HG03066 (cell line): ENCODE data around the gene METTL2B.
"Not testable (repeated sequence)": the region's sequence is repeated elsewhere in the genome, so short reads cannot be mapped to it uniquely, and the experiment has no call there.

Experiments
- ATAC-seq: cut with Tn5 transposase; IDR thresholded peaks from one replicate; pipeline ENCODE4 v1.9.1; 2021; ENCODE audit warnings: low read depth; ENCODE audit not compliant: unreplicated experiment

Gene METTL2B

DNA sequence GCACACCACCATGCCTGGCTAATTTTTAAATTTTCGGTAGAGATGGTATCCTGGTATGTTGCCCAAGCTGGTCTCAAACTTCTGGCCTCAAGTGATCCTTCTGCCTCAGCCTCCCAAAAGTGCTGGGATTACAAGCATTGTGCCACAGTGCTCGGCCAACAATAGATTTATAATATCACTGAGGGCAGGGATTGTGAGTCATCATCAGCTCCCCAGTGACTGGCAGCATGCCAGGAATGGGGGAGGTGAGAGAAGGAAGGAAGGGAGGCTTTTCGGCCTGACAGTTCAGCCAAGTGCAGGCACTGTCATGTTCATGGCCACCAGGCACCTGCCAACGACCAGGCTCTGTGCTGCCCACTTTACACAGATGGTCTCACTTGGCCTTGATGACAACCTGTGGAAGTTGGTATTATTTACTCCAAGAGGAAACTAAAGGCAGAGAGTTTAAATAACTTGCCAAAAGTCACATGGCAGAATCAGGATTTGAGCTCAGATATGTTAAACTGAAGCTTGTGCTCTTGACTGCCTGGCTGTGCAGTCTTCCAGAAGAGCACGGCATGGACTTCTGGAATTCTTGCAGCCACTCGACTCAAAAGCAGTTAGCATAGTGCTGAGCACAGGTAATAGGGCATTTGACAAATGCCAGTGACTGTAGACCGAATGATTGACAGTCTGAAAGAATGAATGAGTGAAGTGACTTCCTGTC lies 46.8 kb downstream of the METTL2B start:
- ATAC-seq, result not testable (repeated sequence)

DNA sequence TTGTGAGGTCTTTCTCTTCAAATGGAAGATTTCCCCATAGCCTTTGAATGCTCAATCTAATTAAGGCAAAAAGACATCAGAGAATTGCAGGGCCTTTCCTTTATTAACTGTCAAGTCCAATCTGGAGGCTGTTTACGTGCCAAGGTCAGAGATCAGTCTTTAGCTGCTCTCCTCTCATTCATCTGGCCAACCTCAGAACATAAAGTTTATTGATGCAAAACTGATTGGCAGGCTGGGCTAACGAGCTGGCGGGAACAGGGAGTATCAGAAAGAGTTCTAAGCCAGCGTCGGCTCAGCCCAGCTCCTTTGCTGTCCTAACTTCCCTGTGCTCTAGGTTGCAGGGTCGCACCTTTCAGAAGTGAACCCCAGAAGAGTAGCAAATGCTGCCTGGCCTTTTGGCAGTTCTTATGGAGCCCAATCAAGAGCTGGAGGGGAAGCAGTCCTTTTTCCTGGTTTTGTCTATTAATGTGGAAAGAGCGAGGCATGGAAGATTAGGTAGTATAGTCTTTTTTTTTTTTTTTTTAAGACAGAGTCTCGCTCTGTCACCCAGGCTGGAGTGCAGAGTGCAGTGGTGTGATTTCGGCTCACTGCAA lies 47.5 kb downstream of the METTL2B start:
- ATAC-seq, result not testable (repeated sequence)

DNA sequence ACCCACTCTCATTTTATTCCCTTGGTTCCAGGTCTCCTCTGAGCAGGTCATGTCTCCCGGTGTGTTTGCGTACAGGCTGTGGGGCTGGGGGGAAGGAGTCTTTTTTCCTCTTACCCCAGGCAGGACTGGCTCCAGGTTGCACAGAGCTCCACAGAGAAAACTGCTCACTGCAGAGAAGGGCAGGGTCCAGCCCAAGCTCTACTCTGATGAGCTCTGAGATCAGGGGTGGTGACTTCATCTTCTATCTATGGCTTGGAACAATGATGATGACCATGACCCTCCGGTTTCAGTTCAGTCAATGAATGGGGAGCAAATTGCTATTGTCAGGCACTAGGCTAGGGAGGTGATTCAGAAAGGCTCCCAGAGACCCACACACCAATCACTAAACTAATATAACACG lies 49.0 kb downstream of the METTL2B start:
- ATAC-seq, result not testable (repeated sequence)

DNA sequence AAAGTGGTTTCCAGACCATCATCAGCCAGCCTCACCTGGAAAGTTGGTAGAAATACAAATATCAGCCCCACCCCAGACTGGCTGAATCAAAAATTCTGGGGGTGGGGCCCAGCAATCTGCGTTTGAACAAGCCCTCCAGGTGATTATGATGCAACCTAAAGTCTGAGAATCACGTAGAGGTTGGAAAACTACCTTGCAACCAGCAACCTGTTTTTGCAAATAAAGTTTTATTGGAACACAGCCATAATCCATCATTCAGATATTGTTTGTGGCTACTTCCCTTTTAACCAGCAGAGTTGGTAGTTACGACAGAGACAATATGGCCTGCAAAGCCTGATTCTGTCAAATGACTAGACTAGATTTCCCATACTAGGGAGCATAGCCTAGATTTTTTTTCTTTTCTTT lies 49.5 kb downstream of the METTL2B start:
- ATAC-seq, result not testable (repeated sequence)

DNA sequence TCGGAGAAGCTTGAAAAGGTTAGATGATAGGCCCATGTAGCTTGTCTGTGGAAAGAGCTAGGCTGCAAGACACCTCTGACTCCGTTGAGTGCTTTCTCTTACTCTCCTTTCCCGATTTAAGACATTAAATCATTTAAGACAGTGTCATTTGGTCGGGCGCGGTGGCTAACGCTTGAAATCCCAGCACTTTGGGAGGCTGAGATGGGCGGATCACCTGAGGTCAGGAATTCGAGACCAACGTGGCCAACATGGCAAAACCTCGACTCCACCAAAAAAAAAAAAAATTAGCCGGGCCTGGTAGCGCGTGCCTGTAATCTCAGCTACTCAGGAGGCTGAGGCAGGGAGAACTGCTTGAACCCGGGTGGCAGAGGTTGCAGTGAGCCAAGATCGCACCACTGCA lies 52.6 kb downstream of the METTL2B start:
- not testable (repeated sequence) for ATAC-seq

DNA sequence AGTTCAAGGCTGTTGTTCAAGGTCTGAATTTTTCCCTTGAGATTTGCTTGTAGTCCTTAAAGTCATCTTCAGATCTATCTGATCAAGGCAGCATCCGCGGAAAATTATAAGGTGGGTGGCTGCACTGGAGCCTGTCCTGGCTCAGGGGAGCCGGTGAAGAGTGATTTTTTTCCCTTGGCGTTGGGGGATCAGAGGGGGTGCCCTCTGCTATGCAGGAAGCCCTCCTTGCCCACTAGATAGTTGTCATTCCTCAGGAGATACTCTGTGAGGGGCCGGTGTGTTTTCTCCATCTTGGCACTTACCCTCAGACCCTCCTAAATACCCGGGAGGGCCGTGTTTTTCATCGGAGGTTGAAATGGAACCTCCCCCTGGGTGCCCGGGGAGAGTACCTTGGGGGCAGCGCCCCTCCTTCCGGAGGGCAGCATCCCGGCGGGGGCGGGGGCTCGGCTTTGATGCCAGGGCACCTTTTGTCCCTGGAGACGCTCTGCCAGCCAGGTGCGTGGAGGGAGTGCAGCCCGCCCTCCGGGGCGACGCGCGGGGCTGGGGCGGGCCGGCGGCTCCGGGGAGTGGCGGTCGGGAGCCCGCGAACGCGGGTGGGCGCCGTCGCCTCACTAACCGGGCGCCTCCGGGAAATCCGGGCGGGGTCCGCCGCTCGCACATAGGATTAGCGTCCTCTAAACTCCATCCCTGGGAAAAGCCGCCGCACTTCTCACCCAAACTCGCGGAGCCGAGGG lies 53.7 kb downstream of the METTL2B start:
- peak; percentile 9 for ATAC-seq

DNA sequence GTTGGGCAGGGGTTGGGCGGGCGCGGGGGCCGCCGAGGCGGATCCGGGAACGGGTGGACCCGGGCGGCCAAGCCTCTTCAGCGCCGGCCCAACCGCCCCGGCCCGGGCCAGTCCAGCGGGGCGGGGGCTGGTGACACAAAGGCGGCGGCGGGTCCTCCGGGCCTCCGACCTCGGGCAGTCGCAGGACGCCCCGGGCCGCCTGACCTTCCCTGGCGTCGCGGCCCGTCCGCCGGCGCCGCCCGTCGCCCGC lies 54.2 kb downstream of the METTL2B start:
- no peak for ATAC-seq

DNA sequence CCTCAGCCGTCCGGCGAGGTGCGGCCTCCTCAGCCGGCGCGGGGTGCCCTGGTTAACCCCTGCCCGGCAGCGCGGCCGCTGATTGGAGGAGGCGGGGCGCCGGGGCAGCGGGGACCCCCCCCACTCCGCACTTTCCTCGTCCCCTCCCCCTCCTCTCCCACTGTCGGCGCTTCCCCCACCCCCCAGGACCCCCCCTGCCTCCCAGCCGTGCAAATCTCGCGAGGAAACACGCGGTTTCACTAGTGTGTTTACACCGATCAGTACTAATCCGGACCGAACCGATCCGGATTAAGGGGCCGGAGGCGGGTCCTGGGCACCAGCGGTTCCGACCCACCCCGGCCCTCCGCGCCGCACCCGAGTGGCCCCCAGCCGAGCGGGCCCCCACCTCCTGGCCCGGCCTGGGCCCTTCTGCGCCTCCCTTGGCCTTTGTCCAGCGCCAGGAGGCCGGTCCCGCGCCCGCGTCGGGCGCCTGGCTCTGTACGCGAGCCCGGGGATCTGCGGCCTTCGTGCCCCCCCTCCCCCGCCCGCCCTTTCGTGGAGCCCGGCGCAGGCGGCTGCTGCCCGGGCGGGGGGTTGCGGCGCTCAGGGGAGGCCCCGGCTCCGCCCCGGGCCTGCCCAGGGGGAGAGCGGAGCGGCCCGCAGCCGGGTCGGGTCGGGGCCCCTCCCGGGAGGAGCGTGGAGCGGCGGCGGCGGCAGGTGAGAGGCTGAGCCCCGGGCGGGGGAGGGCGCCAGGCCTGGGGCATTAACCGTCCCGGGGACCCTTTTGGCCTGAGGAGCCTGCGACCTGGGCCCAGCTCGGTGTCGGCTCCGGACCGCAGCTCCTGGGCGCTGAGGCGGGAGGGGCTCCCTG lies 54.8 kb downstream of the METTL2B start:
- peak; percentile 74 for ATAC-seq

DNA sequence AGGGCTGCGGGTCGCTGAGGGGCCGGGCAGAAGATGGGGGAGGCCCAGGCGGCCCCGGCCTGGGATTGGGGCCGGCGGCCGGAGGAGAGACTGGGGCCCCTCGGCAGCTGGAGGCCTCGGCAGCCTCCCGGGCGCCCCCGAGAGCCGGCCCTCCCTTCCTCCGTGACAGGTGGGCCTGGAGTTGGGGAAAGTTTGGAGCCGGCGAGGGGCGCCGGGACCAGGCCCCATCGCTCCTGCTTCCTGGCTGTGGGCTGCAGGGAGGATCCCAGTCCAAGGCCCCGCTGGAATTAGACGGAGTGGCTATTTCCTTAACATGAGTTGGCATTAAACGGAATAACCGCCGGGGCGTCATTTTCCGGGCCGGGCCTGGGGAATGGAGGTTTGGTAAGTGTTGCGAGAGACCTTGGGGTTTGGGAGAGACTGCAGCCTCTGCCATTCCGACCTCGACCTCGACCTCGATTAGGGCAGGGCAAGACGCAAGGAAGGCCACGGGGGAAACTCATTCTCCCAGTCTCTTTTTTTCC lies 55.5 kb downstream of the METTL2B start:
- peak; percentile 14 for ATAC-seq

DNA sequence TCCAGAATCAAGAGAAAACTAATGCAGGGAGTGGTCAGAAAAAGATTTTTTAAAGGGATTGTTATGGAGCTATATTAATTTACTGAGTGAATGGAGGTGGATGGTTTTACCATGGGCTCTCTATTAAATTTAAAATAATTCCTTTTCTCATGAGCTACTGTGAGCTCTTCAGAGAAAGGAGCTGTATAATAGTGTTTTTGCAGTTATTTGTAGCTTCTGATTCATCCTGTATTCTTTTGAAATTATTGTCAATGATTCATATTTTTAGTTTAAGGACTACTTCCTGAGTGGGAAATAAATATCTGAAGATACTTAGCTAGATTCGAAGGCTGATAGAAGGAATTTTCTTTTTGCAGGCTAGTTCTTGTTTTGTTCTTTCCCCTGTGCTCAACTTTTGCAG lies 56.4 kb downstream of the METTL2B start:
- not testable (repeated sequence) for ATAC-seq

DNA sequence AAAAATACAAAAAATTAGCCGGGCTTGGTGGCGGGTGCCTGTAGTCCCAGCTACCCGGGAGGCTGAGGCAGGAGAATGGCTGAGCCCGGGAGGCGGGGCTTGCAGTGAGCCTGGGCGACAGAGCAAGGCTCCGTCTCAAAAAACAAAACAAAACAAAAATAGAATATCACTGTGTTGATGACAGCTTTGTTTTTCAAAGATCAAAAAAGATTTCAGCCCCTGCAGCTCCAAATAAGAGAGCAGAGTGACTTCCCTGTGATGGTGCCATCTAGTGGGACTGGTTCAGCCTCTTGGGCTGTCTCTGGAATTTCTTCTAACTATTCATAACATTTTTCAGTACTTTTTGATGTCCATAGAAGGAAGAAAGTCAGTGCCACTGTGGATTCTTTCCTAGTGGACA lies 60.9 kb downstream of the METTL2B start:
- not testable (repeated sequence) for ATAC-seq

DNA sequence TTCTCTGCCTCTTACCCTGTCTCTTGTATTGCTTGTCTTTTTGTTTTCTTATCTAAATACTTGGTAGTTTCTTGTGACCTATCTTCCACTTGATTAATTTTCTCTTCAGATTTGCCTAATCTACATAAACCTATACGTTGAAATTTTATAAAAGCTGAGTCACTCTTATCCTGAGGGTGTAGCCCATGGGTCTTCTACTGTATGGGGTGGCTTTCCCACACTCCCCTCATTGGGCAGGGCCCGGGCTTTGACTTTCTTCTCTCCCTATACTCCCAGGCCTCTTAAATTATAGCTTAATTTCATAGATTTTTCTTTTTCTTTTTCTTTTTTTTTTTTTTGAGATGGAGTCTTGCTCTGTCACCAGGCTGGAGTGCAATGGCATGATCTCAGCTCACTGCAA lies 66.0 kb downstream of the METTL2B start:
- not testable (repeated sequence) for ATAC-seq

DNA sequence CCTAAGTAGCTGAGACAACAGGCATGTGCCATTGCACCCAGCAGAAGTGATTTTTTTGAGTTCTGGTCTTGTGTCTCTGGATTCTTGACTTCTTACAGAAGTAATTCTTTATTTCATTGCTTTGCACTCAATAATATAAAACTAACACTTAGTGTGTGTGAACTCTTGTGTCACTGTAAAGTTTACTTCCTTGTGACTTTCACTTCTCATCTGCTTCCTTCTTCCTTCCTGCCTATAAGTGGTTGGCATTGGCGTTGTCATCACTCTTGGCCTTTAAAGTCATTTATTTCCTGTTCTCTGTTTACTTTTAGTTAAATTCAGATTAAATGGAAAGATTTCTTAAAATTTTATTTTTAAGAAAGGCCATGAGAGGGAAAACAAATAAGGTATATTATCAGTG lies 66.8 kb downstream of the METTL2B start:
- not testable (repeated sequence) for ATAC-seq

DNA sequence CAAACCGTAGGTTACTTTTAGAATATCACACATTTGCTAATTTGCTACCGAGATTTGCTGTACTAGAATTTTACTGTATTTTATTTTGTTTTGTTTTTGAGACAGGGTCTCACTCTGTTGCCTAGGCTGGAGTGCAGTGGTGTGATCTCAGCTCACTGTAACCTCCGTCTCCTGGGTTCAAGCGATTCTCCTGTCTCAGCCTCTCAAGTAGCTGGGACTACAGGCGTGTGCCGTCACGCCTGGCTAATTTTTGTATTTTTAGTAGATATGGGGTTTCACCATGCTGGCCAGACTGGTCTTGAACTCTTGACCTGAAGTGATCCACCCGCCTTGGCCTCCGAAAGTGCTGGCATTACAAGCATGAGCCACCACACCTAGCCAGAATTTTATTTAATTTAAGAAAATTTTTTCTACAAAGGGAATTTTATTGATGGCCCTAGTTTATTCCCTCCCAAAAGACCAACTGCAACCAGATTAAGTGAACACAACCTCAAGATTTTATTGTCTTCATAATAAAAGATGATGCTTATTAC lies 69.8 kb downstream of the METTL2B start:
- not testable (repeated sequence) for ATAC-seq

DNA sequence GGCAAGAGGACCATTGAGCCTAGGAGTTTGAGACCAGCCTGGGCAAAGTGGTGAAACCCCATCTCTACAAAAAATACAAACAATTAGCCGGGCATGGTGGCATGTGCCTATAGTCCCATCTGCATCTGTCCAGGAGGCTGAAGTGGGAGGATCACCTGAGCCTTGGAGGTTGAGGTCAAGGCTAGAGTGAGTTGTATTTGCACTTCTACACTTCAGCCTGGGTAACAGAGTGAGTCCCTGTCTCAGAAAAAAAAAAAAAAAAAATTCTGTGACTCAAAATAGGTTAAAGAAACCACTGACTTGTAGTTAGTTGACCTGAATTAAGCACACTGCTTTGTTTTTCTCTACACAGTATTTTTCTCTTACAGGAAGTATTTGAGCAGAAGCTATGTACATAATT lies 74.4 kb downstream of the METTL2B start:
- no peak for ATAC-seq

DNA sequence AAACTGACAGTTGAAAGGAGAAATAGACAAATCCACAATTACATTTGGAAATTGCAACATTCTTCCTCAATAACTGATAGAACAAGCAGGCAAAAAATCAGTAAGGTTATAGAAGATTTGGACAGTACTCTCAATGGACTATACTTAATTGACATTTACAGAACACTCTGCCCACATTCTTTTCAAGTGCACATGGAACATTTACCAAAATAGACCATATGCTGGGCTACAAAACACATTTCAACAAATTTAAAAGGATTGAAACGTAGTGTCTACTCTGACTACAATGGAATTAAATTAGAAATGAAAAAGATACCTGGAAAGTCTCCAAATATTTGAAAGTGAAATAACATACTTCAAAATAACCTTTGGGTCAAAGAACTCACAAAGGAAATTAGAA lies 77.8 kb downstream of the METTL2B start:
- not testable (repeated sequence) for ATAC-seq
